H1 (cell line): Measurements from ENCODE around the gene TTC33. TPM values are rescaled to one million over a fixed set of nuclear protein-coding genes. Genes with fewer than 3 reads are reported as not detected.

ENCODE experiments used
- BACH1 ChIP-seq: IDR thresholded peaks from 2 replicates; pipeline ENCODE4 v1.6.1; 2012; ENCODE audit warnings: low read length, improper control_type of control experiment
- CHD1 ChIP-seq: IDR thresholded peaks from 2 replicates; pipeline ENCODE4 v1.6.1; 2012; ENCODE audit warnings: low read depth, low read length, improper control_type of control experiment
- GABPA ChIP-seq: IDR thresholded peaks from 2 replicates; pipeline ENCODE4 v1.6.1; 2011; ENCODE audit warnings: mild to moderate bottlenecking, low read length, moderate library complexity, borderline replicate concordance; ENCODE audit not compliant: insufficient read depth
- HDAC2 ChIP-seq, 2 experiments: fragments of 300-600 bp in 1 of 2; sonication (generic) in 1 of 2; IDR thresholded peaks; 2 replicates each; pipeline ENCODE4 v1.6.1; 2011 to 2012; ENCODE audit warnings: low read depth in 2 of 2, low read length in 2 of 2, mild to moderate bottlenecking in 2 of 2, moderate library complexity in 2 of 2, borderline replicate concordance in 1 of 2, inconsistent platforms in 1 of 2
- JUN ChIP-seq: IDR thresholded peaks from 2 replicates; pipeline ENCODE4 v1.6.1; 2011; ENCODE audit warnings: low read depth, mild to moderate bottlenecking, improper control_type of control experiment, low read length
- PHF8 ChIP-seq: fragments of 200-600 bp; sonication (generic); conservative IDR thresholded peaks from 2 replicates; pipeline ENCODE4 v1.7.1; 2012; ENCODE audit warnings: low read depth, mild to moderate bottlenecking, inconsistent platforms, low read length, moderate library complexity
- POU5F1 ChIP-seq: IDR thresholded peaks from 2 replicates; pipeline ENCODE4 v1.6.1; 2011; ENCODE audit warnings: low read depth, mild to moderate bottlenecking, low read length, moderate library complexity
- RNF2 ChIP-seq: fragments of 200-900, 300-1000 bp; sonication (generic); IDR thresholded peaks from 2 replicates; pipeline ENCODE4 v1.7.1; 2016; ENCODE audit warnings: borderline replicate concordance, low read depth, mild to moderate bottlenecking, antibody characterized with exemption, low read length; ENCODE audit not compliant: poor library complexity, severe bottlenecking; ENCODE audit errors: missing control alignments
- TAF7 ChIP-seq: optimal IDR thresholded peaks from 2 replicates; pipeline ENCODE3; 2011; ENCODE audit warnings: low read depth, mild to moderate bottlenecking, inconsistent platforms, low read length, moderate library complexity, borderline replicate concordance
- polyA plus RNA-seq, 7 experiments: library from polyadenylated mRNA; depleted of rRNA in 3 of 7; stranded (reverse) in 5 of 7; unstranded in 2 of 7; fragments of >200 nt in 5 of 7; fragments of 200-250 nt in 2 of 7; gene quantifications; 1 replicate in 5 of 7; 2 replicates in 1 of 7; 4 replicates in 1 of 7; pipeline versions ENCODE4 v1.2.1 to v1.2.3, GENCODE V29; 2011 to 2013; ENCODE audit warnings: missing spikeins in 2 of 7, mixed read lengths in 2 of 7
- total RNA-seq: library from RNA; stranded (reverse); fragmentation: NEBNext Ultra II Directional; extraction: Animal tissue kit (Norgen Biotek cat#: 25700); gene quantifications from 2 replicates; pipeline ENCODE4 v1.2.1, GENCODE V29; 2021

The TTC33 gene
- total and polyA plus RNA-seq, 2 of the 8 experiments (the other 6 are each of a cell fraction or from before 2014, with no cell fraction given) = 1.2 to 12.6 TPM

GRCh38 chr5:40762705-40763104 is 6.9 kb upstream of the TTC33 start (continued):
- no peak for TF ChIP-seq HDAC2 (IDR thresholded peaks at IDR 0.05; ENCODE audit: borderline replicate concordance in 1 of 2, low read depth in 2 of 2, low read length in 2 of 2)
- TF ChIP-seq RNF2 = no peak
- no peak for TF ChIP-seq PHF8
- TF ChIP-seq JUN = no peak
- no peak for TF ChIP-seq BACH1
- TF ChIP-seq CHD1 = no peak
- TF ChIP-seq POU5F1 = no peak
- TF ChIP-seq GABPA = no peak
- TF ChIP-seq TAF7 = no peak
